Activated CD8-positive, alpha-beta memory T cell treated with anti-CD3 and anti-CD28 coated beads, Interleukin-2, amount 10 ng/mL, durations not matched to agents 7 days and 5 days (primary cell): ENCODE results near the gene ZNF236. TPM values are rescaled to one million over a fixed set of nuclear protein-coding genes. Genes with fewer than 3 reads are reported as not detected.

Experiments
- ATAC-seq: fragments of 150-1000 bp; cut with Tn5 transposase; one replicate; pipeline ENCODE4 v1.10.0; 2021; ENCODE audit warnings: moderate library complexity
- CTCF ChIA-PET: fragments of 350-600 bp; sonication (Branson Sonifier 250); formaldehyde crosslinking; loops from one replicate; lab custom pipeline; 2021; ENCODE audit warnings: antibody characterized with exemption; lab: Charles Lee
- DNase-seq: peaks from one replicate; pipeline ENCODE4 v3.0.0-alpha.2; 2020
- H3K27ac Mint-ChIP-seq: one replicate; pipeline ENCODE4 v1.8.0; 2021; ENCODE audit warnings: mild to moderate bottlenecking, mixed read lengths
- H3K27me3 Mint-ChIP-seq: one replicate; pipeline ENCODE4 v1.8.0; 2021; ENCODE audit warnings: mixed read lengths
- H3K36me3 Mint-ChIP-seq: one replicate; pipeline ENCODE4 v1.8.0; 2021; ENCODE audit warnings: mild to moderate bottlenecking, mixed read lengths
- H3K4me1 Mint-ChIP-seq: one replicate; pipeline ENCODE4 v1.8.0; 2021; ENCODE audit warnings: mixed read lengths
- H3K4me3 Mint-ChIP-seq: one replicate; pipeline ENCODE4 v1.8.0; 2021; ENCODE audit warnings: mild to moderate bottlenecking, moderate library complexity, mixed read lengths
- H3K9me3 Mint-ChIP-seq: one replicate; pipeline ENCODE4 v1.8.0; 2022; ENCODE audit warnings: low read depth, mixed read lengths
- total RNA-seq, 2 experiments: library from RNA; stranded (reverse); gene quantifications; one replicate each; pipeline ENCODE4 v1.2.3, GENCODE V29; 2021

Gene ZNF236
- total RNA-seq, 2 experiments from 2014 or later = 16.8 to 22.9 TPM

DNA sequence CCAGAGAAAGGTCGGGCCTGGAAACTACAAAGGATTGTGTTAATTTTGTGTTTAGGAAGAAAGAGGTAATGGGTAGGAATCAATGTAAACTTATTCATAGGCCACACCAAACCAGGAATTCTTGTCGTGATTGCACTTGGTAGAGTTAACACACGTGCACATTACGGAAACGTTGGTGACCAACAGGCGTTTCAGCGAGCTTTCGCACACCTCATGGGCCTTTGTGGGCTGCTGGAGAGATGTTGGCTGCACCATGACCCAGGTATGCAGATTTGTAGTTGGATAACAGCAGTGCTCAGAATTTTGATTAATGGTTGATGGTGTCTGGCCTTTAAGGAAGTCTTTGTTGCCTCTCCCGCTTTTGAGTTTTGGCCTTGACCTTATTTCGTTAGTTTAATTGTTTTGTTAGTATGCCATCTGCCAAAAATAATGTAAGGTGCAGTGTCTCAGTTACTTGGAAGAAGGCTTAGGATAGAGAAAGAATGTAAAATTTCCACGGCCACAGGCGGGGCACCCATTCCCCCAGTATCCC lies 1.9 kb downstream of the ZNF236 start:
- DNase-seq (no peak), ATAC-seq (no peak)
- peak overlapping the region; percentile 74 for H3K27ac Mint-ChIP-seq
- no peaks in the 10 kb centered on the region for H3K9me3 Mint-ChIP-seq
- H3K4me3 Mint-ChIP-seq = peak overlapping the region; percentile 87
- H3K4me1 Mint-ChIP-seq = peaks cover 48% of the 10 kb centered on the region
- no peaks in the 10 kb centered on the region for H3K27me3 Mint-ChIP-seq
- peaks cover 15% of the 10 kb centered on the region for H3K36me3 Mint-ChIP-seq
- CTCF ChIA-PET = interaction anchor here (1.1 to 1.9 kb wide), 2 partner anchors 22 to 231 kb away, joined by 4 to 10 read pairs; no protein-coding TSS in a partner anchor

DNA sequence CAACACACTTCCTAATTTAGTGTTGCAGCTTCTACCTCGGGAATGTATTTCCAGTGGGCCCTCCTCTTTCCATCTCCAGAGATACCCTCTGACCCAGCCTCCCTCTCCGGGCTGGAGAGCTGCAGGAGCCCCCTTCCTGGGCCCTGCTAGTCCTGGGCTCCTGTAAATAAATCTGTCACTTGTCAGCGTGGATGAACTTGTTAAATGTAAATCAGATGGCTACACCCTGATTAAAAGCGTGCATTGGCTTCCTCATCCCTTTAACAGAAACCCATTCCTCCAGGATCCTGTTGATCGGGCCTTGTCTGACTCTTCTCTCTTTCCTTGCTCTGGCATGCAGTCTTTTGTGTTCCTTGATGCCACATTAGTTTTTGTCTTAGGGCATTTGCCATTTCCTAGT lies 2.4 kb downstream of the ZNF236 start:
- DNase-seq (no peak), ATAC-seq (no peak)
- Mint-ChIP-seq H3K36me3 (peaks cover 14% of the 10 kb centered on the region), H3K27ac (peak overlapping the region; percentile 74), H3K4me1 (peaks cover 44% of the 10 kb centered on the region), H3K9me3 (no peaks in the 10 kb centered on the region), H3K4me3 (peak overlapping the region; percentile 38), H3K27me3 (no peaks in the 10 kb centered on the region)
- CTCF ChIA-PET = interaction anchor here (1.1 to 1.9 kb wide), 2 partner anchors 22 to 230 kb away, joined by 4 to 10 read pairs; no protein-coding TSS in a partner anchor

DNA sequence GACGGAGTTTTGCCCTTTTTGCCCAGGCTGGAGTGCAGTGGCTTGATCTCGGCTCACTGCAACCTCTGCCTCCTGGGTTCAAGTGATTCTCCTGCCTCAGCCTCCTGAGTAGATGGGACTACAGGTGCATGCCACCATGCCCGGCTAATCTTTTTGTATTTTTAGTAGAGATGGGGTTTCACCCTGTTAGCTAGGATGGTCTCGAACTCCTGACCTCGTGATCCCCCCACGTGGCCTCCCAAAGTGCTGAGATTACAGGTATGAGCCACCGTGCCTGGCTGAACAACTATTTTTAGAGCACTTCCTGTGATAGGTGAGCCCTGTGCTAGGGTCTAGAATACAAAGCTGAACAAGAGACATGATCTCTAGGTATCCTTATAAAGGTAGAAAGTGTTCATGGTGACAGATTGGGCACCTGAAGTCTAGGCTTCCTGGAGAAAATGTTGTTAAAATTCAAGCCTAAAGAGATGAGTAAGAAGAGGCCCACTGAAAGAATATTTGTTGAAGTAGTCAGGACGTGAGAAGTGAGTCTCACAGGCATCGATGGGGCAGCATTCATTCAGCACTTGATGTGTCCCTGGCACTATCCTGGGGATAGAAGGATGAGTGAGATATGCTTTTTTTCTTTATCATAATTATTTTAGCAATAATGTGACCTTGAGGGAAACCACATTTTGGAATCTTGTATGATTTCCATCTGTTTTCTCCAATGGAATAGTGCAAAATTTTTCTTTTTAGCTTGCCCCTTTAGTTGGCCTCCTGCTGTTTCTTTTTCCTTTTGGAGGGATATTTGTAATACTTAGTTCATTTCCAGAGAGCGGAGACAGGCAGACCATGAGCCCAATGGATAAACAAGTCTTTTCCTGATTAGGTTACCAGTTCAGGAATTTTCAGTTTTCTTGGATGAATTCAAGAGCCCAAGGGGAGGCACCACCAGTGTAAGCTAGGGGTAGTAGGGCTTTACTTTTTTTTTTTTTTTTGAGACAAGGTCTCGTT lies 5.1 kb downstream of the ZNF236 start:
- Mint-ChIP-seq H3K27me3 (no peaks in the 10 kb centered on the region), H3K36me3 (peaks cover 12% of the 10 kb centered on the region), H3K9me3 (no peaks in the 10 kb centered on the region), H3K4me1 (peaks cover 33% of the 10 kb centered on the region), H3K4me3 (no peak overlapping the region), H3K27ac (peak overlapping the region; percentile 4)
- CTCF ChIA-PET = interaction anchor here (1.3 to 2.0 kb wide), 3 partner anchors 17 to 26 kb away, joined by 3 to 9 read pairs (median 5); no protein-coding TSS in a partner anchor
- ATAC-seq (no peak), DNase-seq (peak; percentile 26)

DNA sequence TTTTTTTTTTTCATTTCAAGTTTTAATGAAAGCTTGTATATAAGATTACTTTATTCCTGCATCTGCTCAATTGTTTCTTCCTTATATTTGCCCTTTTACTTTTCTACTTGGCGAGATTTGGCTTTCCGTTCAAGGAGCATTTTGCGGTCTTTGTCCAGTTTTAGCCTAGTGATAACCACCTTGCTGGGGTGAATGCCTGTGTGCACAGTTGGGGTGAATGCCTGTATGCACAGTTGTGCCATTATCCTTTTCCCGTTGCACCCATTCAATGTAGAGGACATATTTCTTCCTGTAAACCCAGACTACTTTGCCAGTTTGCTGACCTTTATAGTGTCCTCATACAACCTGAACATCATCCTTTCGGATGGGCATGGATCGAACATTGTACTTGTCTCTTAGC lies 12.0 kb downstream of the ZNF236 start:
- H3K27me3 Mint-ChIP-seq = no peaks in the 10 kb centered on the region
- no peak overlapping the region for H3K4me3 Mint-ChIP-seq
- peaks cover 8% of the 10 kb centered on the region for H3K4me1 Mint-ChIP-seq
- CTCF ChIA-PET = no interaction called here
- DNase-seq (no peak), ATAC-seq (no peak)
- peaks cover 17% of the 10 kb centered on the region for H3K36me3 Mint-ChIP-seq
- no peak overlapping the region for H3K27ac Mint-ChIP-seq
- peaks cover 4% of the 10 kb centered on the region for H3K9me3 Mint-ChIP-seq

DNA sequence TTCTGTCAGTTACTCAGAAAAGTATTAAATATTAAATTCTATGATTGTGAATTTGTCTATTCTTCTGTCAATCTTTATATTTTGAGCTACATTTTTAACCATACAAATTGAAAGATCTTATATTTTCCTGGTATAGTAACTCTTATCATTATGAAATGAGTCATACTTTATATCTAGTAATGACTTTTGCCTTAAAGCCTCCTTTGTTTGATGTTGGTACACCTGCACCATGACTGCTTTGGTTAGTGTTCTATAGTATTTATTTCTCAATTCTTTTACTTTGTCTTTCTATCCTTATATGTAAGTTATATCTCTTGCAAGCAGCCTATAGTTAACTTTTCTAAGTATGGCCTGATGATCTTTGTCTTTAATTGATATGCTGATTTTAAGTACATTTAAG lies 13.0 kb downstream of the ZNF236 start:
- no peak for ATAC-seq
- H3K27ac Mint-ChIP-seq = no peak overlapping the region
- CTCF ChIA-PET = interaction anchor here (1.5 kb wide), 1 partner anchor 32 kb away, joined by 3 read pairs; no protein-coding TSS in a partner anchor

DNA sequence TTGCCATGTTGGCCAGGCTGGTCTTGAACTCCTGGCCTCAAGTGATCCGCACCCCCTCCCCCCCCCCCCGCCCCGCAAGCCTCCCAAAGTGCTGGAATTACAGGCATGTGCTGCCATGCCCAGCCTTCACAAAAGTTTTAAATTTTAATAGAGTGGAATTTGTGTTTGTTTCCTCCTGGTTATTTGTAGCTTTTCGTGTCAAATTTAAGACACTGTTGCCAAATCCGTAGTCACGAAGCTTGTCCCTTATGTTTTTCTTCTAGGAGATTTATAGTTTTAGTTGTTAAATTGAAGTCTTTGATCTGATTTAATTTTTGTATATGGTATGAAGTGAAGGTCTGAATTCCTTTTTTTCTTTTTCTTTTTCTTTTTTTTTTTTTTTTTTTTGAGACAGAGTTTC lies 14.7 kb downstream of the ZNF236 start:
- no peak for DNase-seq
- H3K4me1 Mint-ChIP-seq = peaks cover 8% of the 10 kb centered on the region
- no peaks in the 10 kb centered on the region for H3K27me3 Mint-ChIP-seq
- peaks cover 4% of the 10 kb centered on the region for H3K9me3 Mint-ChIP-seq
- peaks cover 13% of the 10 kb centered on the region for H3K36me3 Mint-ChIP-seq
- H3K27ac Mint-ChIP-seq = no peak overlapping the region
- CTCF ChIA-PET = no interaction called here
- no peak for ATAC-seq
- H3K4me3 Mint-ChIP-seq = no peak overlapping the region

More for the DNA sequence above, 13.0 kb downstream of the ZNF236 start:
- Mint-ChIP-seq H3K4me1 (peaks cover 8% of the 10 kb centered on the region), H3K4me3 (no peak overlapping the region), H3K36me3 (peaks cover 17% of the 10 kb centered on the region), H3K9me3 (peaks cover 4% of the 10 kb centered on the region), H3K27me3 (no peaks in the 10 kb centered on the region)
- DNase-seq = no peak

DNA sequence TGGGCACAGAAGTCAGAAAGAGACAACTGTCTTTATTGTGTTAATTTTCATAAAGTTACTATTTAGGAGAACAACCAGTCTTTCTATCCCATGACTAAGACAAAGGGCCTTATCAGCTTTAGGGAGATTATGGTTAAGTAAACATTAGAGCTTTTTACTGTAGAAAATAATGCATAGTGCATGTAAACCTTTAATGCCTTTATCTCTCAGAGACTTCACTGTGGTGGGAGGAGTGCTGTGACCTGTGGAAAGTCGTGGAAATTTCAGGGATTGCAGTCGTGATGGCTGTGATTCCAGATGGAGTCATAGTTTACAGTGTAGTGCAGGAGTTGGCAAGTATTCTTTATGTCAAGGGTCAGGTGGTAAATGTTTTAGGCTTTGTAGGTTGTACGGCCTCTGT lies 15.8 kb downstream of the ZNF236 start:
- Mint-ChIP-seq H3K9me3 (peaks cover 4% of the 10 kb centered on the region), H3K27me3 (no peaks in the 10 kb centered on the region), H3K36me3 (peaks cover 6% of the 10 kb centered on the region), H3K27ac (no peak overlapping the region), H3K4me1 (peaks cover 8% of the 10 kb centered on the region), H3K4me3 (no peak overlapping the region)
- CTCF ChIA-PET = no interaction called here
- DNase-seq (no peak), ATAC-seq (no peak)

DNA sequence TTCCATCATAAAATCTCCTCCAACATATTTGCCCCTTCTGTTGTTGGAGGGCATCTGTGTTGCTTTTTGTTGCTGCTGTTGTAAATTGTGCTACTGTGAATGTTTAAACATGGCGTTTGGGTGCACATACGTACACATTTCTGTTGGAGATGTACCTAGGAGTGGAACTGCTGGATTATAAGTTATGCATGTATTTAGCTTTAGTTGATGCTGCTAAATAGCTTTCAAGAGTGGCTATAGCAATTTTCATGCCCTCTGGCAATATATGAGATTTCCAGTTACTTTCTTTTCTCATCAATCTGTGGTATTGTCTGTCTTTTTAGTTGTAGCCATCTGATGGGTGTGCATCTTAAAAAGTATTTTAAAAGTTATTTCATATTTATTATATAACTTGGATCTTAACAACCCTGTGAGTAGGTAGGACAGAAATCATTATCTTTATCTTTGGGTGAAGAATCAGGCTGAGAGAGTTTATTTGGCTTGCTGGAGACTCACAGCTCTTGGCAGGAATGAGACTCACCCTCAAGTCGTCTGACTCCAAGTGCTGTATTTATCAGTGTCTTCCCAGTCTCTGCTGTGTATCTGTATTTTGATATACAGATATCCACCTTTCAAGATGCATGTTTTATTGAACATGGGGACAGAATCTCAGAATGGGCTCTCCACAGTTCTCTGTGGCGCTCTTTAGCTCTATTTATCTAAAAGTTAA lies 16.9 kb downstream of the ZNF236 start:
- Mint-ChIP-seq H3K27me3 (no peaks in the 10 kb centered on the region), H3K4me1 (peaks cover 8% of the 10 kb centered on the region), H3K27ac (no peak overlapping the region), H3K36me3 (peaks cover 4% of the 10 kb centered on the region), H3K4me3 (no peak overlapping the region), H3K9me3 (peaks cover 1% of the 10 kb centered on the region)
- ATAC-seq (no peak), DNase-seq (no peak)
- CTCF ChIA-PET = no interaction called here

DNA sequence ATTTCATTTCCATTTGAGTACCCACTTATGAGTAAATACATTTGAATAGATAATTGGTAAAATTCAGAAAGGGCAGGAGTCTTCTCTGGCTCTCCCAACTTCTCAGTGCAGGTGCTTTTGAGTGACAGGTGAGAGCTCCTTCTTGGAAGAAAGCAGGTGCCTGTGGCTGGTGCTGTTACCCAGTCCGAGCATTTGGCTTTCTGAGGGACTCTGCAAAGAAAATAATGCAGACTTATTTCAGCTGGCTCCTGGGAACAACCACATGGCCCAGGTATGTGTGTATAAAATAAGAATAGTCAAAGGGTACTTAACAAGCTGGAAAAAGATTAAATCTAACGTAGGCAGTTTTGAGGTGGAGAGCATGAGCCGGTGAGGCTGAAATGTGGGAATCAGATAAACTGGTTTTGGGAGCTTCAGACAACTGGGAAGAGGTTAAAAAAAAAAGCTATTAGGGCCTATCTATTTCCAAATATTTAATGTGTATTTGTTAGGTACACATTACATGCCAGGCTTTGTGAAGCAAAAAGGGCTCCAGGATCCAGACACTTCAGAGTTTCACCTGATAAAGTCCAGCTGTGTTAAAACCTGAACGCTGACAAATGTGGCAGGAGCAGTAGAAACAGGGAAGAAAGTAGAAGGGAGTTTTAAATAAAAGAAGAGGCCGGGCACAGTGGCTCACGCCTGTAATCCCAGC lies 20.6 kb downstream of the ZNF236 start:
- no peak for DNase-seq
- ATAC-seq = no peak
- CTCF ChIA-PET = interaction anchor here (1.8 kb wide), 1 partner anchor 40 kb away, joined by 4 read pairs; no protein-coding TSS in a partner anchor
- Mint-ChIP-seq H3K27ac (no peak overlapping the region), H3K36me3 (no peaks in the 10 kb centered on the region), H3K4me1 (peaks cover 9% of the 10 kb centered on the region), H3K27me3 (no peaks in the 10 kb centered on the region), H3K4me3 (no peak overlapping the region), H3K9me3 (no peaks in the 10 kb centered on the region)

DNA sequence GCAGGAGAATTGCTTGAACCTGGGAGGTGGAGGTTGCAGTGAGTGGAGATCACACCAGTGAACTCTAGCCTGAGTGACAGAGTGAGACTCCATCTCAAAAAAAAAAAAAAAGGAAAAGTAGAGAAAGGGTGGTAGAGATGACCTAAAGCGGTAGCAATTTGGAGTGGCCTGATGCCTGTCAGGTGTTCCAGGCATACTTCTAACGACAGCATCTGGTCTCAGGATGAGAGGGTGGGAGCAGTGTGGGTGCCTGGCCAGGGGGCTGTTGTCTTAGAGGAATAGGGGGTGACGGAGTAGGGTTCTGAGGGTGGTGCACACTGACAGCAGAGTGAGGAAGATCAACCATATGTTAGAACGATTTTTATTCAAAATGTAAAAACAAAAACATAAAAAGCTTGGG lies 21.8 kb downstream of the ZNF236 start:
- H3K27me3 Mint-ChIP-seq = no peaks in the 10 kb centered on the region
- H3K9me3 Mint-ChIP-seq = no peaks in the 10 kb centered on the region
- peaks cover 6% of the 10 kb centered on the region for H3K4me1 Mint-ChIP-seq
- H3K36me3 Mint-ChIP-seq = no peaks in the 10 kb centered on the region
- ATAC-seq (no peak), DNase-seq (no peak)
- no peak overlapping the region for H3K4me3 Mint-ChIP-seq
- H3K27ac Mint-ChIP-seq = no peak overlapping the region
- CTCF ChIA-PET = interaction anchor here (1.1 kb wide), 1 partner anchor 16 kb away, joined by 3 read pairs; no protein-coding TSS in a partner anchor

DNA sequence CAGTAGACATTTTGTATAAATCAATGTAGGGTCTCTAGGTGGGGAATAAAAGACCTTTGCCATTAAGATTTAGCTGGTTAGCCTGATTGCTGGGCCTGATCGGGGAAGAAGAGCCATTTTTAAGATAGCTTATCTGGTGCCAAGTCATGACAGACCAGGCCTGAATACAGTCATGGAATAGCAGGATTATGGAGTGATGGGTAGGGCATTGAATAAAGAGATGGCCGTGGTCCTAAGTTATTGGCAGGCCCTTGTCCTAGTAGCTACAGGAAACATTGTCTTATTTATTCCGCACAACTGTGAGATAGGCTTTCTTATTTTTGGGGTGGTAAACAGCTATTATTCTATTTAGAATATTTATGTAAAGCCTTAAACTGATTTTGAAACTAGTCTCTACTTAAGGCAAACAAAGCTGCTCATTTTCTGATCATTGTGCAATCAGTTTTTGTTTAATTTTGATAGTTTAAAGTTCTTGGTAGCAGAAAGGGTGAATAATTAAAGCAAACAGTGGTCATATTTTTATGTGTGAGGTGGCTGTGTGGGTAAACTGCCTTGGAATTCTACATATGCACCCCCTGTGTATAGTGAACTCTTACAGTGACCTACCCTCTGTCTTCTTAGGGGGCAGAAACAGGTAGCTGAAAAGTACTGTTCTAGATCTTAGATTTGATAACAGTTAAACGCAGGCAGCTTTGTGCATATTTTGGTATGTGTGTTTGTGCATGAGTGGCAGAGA lies 22.6 kb downstream of the ZNF236 start:
- Mint-ChIP-seq H3K27me3 (no peaks in the 10 kb centered on the region), H3K36me3 (no peaks in the 10 kb centered on the region), H3K4me1 (peaks cover 11% of the 10 kb centered on the region), H3K27ac (no peak overlapping the region), H3K9me3 (no peaks in the 10 kb centered on the region), H3K4me3 (no peak overlapping the region)
- DNase-seq = no peak
- CTCF ChIA-PET = interaction anchor here (1.1 kb wide), 1 partner anchor 16 kb away, joined by 3 read pairs; no protein-coding TSS in a partner anchor
- no peak for ATAC-seq

DNA sequence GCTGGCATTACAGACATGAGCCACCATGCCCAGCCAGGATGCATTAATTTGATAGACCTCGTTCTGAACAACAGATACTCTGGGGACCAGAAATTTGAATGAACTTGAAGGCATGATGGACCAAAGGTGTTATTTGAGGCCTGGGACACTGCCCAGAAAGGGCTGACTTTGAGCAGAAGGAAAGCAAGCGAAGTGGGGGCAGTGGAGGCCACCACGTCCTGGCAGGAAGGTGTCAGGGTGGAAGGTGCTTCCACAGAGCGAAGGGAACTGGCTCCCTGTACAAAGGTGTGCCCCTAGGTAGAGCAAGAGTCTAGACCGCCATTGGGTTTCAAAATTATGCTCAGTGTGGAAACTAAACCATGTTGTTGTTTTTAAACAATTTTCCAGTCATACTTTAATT lies 23.9 kb downstream of the ZNF236 start:
- H3K9me3 Mint-ChIP-seq = no peaks in the 10 kb centered on the region
- no peak overlapping the region for H3K4me3 Mint-ChIP-seq
- H3K36me3 Mint-ChIP-seq = no peaks in the 10 kb centered on the region
- H3K4me1 Mint-ChIP-seq = peaks cover 18% of the 10 kb centered on the region
- CTCF ChIA-PET = no interaction called here
- no peak for DNase-seq
- no peaks in the 10 kb centered on the region for H3K27me3 Mint-ChIP-seq
- ATAC-seq = no peak
- no peak overlapping the region for H3K27ac Mint-ChIP-seq
